ENCODE results near the gene TLE3. TPM values are rescaled to one million over a fixed set of nuclear protein-coding genes. Genes with fewer than 3 reads are reported as not detected.

The TLE3 gene
- total RNA-seq, 1 donor from 2014 or later: 45.4 TPM

GRCh38 chr15:70042553-70043214, 55.0 kb downstream of the TLE3 start:
- no peak for TF ChIP-seq CTCF (IDR thresholded peaks at IDR 0.05; ENCODE audit: insufficient read depth, low read depth, low read length)
- no peak for TF ChIP-seq EZH2 (IDR thresholded peaks at IDR 0.05; ENCODE audit: insufficient read depth, low read length)
- Histone ChIP-seq H3K4me2 (ENCODE audit: low read length) (no peak overlapping the region), H3K4me3 (ENCODE audit: insufficient read depth, low read depth, low read length) (no peak overlapping the region), H3K79me2 (ENCODE audit: insufficient read depth, low read length) (no peaks in the 10 kb centered on the region), H3K9ac (ENCODE audit: low read length) (no peak overlapping the region), H3K9me3 (ENCODE audit: insufficient read depth, low read depth, low read length) (no peaks in the 10 kb centered on the region), H3K36me3 (ENCODE audit: insufficient read depth, low read length) (no peaks in the 10 kb centered on the region), H2AFZ (ENCODE audit: low read depth, low read length) (no peak overlapping the region), H4K20me1 (ENCODE audit: insufficient read depth, low read length) (peaks cover 6% of the 10 kb centered on the region), H3K4me1 (ENCODE audit: insufficient read depth, low read length) (no peaks in the 10 kb centered on the region), H3K27me3 (ENCODE audit: insufficient read depth, low read length) (peaks cover 8% of the 10 kb centered on the region), H3K27ac (ENCODE audit: low read depth, low read length) (no peak overlapping the region)
- H3K9me3 Mint-ChIP-seq (ENCODE audit: unreplicated experiment): peaks cover 9% of the 10 kb centered on the region
- no peak overlapping the region for H3K27ac Mint-ChIP-seq (ENCODE audit: unreplicated experiment)
- H3K36me3 Mint-ChIP-seq (ENCODE audit: low read depth, unreplicated experiment): peaks cover 4% of the 10 kb centered on the region
- H3K4me1 Mint-ChIP-seq (ENCODE audit: low read depth, unreplicated experiment): peaks cover 4% of the 10 kb centered on the region
- FAIRE-seq (no peak), DNase-seq (ENCODE audit: low read depth) (no peak)
- peaks cover 12% of the 10 kb centered on the region for H3K27me3 Mint-ChIP-seq (ENCODE audit: low read depth, unreplicated experiment)
- H3K4me3 Mint-ChIP-seq (ENCODE audit: unreplicated experiment): no peak overlapping the region

- FAIRE-seq (no peak), DNase-seq (ENCODE audit: low read depth) (no peak)
- Histone ChIP-seq H3K36me3 (ENCODE audit: insufficient read depth, low read length) (no peaks in the 10 kb centered on the region), H2AFZ (ENCODE audit: low read depth, low read length) (no peak overlapping the region), H3K9ac (ENCODE audit: low read length) (no peak overlapping the region), H4K20me1 (ENCODE audit: insufficient read depth, low read length) (no peaks in the 10 kb centered on the region), H3K4me1 (ENCODE audit: insufficient read depth, low read length) (no peaks in the 10 kb centered on the region), H3K4me2 (ENCODE audit: low read length) (no peak overlapping the region), H3K79me2 (ENCODE audit: insufficient read depth, low read length) (no peaks in the 10 kb centered on the region), H3K4me3 (ENCODE audit: insufficient read depth, low read depth, low read length) (no peak overlapping the region), H3K9me3 (ENCODE audit: insufficient read depth, low read depth, low read length) (no peaks in the 10 kb centered on the region), H3K27me3 (ENCODE audit: insufficient read depth, low read length) (peaks cover 18% of the 10 kb centered on the region), H3K27ac (ENCODE audit: low read depth, low read length) (no peak overlapping the region)
- H3K27me3 Mint-ChIP-seq (ENCODE audit: low read depth, unreplicated experiment): peaks cover 35% of the 10 kb centered on the region
- peaks cover 9% of the 10 kb centered on the region for H3K9me3 Mint-ChIP-seq (ENCODE audit: unreplicated experiment)
- no peak overlapping the region for H3K4me3 Mint-ChIP-seq (ENCODE audit: unreplicated experiment)
- H3K36me3 Mint-ChIP-seq (ENCODE audit: low read depth, unreplicated experiment): no peaks in the 10 kb centered on the region
- TF ChIP-seq CTCF (IDR thresholded peaks at IDR 0.05; ENCODE audit: insufficient read depth, low read depth, low read length) (no peak), EZH2 (IDR thresholded peaks at IDR 0.05; ENCODE audit: insufficient read depth, low read length) (no peak)
- no peak overlapping the region for H3K27ac Mint-ChIP-seq (ENCODE audit: unreplicated experiment)
- H3K4me1 Mint-ChIP-seq (ENCODE audit: low read depth, unreplicated experiment): peaks cover 2% of the 10 kb centered on the region
Observed at GRCh38 chr15:70039917-70040316, 57.8 kb downstream of the TLE3 start.

- H3K27me3 ChIP-seq (ENCODE audit: insufficient read depth, low read length): peaks cover 22% of the 10 kb centered on the region
- H3K36me3 Mint-ChIP-seq (ENCODE audit: low read depth, unreplicated experiment): no peaks in the 10 kb centered on the region
Observed at GRCh38 chr15:70038730-70039392, 58.9 kb downstream of the TLE3 start.

More at GRCh38 chr15:70038730-70039392, 58.9 kb downstream of the TLE3 start:
- H3K36me3 ChIP-seq (ENCODE audit: insufficient read depth, low read length): no peaks in the 10 kb centered on the region
- Mint-ChIP-seq H3K4me3 (ENCODE audit: unreplicated experiment) (no peak overlapping the region), H3K27ac (ENCODE audit: unreplicated experiment) (no peak overlapping the region), H3K9me3 (ENCODE audit: unreplicated experiment) (peaks cover 7% of the 10 kb centered on the region), H3K4me1 (ENCODE audit: low read depth, unreplicated experiment) (no peaks in the 10 kb centered on the region), H3K27me3 (ENCODE audit: low read depth, unreplicated experiment) (peaks cover 45% of the 10 kb centered on the region)
- peaks cover 1% of the 10 kb centered on the region for H3K4me1 ChIP-seq (ENCODE audit: insufficient read depth, low read length)
- DNase-seq (ENCODE audit: low read depth): no peak
- no peak overlapping the region for H3K27ac ChIP-seq (ENCODE audit: low read depth, low read length)
- TF ChIP-seq EZH2 (IDR thresholded peaks at IDR 0.05; ENCODE audit: insufficient read depth, low read length) (no peak), CTCF (IDR thresholded peaks at IDR 0.05; ENCODE audit: insufficient read depth, low read depth, low read length) (no peak)
- H3K4me3 ChIP-seq (ENCODE audit: insufficient read depth, low read depth, low read length): no peak overlapping the region
- H4K20me1 ChIP-seq (ENCODE audit: insufficient read depth, low read length): no peaks in the 10 kb centered on the region
- H3K9ac ChIP-seq (ENCODE audit: low read length): no peak overlapping the region
- no peaks in the 10 kb centered on the region for H3K79me2 ChIP-seq (ENCODE audit: insufficient read depth, low read length)
- no peak for FAIRE-seq
- no peak overlapping the region for H2AFZ ChIP-seq (ENCODE audit: low read depth, low read length)
- no peak overlapping the region for H3K4me2 ChIP-seq (ENCODE audit: low read length)
- H3K9me3 ChIP-seq (ENCODE audit: insufficient read depth, low read depth, low read length): no peaks in the 10 kb centered on the region

All from astrocyte (in vitro differentiated cells and primary cell).